Activated CD4-positive, CD25-positive, alpha-beta regulatory T cell treated with anti-CD3 and anti-CD28 coated beads, Interleukin-2, amount 50 U/mL, for 16 hours (primary cell): Measurements from ENCODE around the gene TRIM32.

ENCODE experiments used
- DNase-seq: peaks from one replicate; pipeline ENCODE4 v3.0.0-alpha.2; 2020; ENCODE audit warnings: low read depth, low spot score

TRIM32 gene

GRCh38 chr9:116687074-116687753 is at the start of gene TRIM32:
Gene TRIM32, plus strand, starts transcription at chr9:116687305. Its CDS starts 10,438 bp downstream, at chr9:116697743.
- DNase-seq = peak; percentile 83

GRCh38 chr9:116639251-116639741 is 47.8 kb upstream of the TRIM32 start:
- DNase-seq = no peak

- DNase-seq = no peak
Observed at GRCh38 chr9:116641292-116642059, 45.6 kb upstream of the TRIM32 start.

GRCh38 chr9:116643691-116644090 is 43.4 kb upstream of the TRIM32 start:
- DNase-seq = no peak

- no peak for DNase-seq
Observed at GRCh38 chr9:116644091-116644688, 42.9 kb upstream of the TRIM32 start.

- no peak for DNase-seq
Observed at GRCh38 chr9:116646661-116647514, 40.2 kb upstream of the TRIM32 start.

- no peak for DNase-seq
Observed at GRCh38 chr9:116647515-116647809, 39.6 kb upstream of the TRIM32 start.

- DNase-seq = no peak
Observed at GRCh38 chr9:116653348-116654058, 33.6 kb upstream of the TRIM32 start.

GRCh38 chr9:116654059-116654355 is 33.1 kb upstream of the TRIM32 start:
- no peak for DNase-seq

- DNase-seq = no peak
Observed at GRCh38 chr9:116656501-116656971, 30.6 kb upstream of the TRIM32 start.

GRCh38 chr9:116656977-116657376 is 30.1 kb upstream of the TRIM32 start:
- DNase-seq = no peak

GRCh38 chr9:116658265-116658664 is 28.8 kb upstream of the TRIM32 start:
- no peak for DNase-seq

GRCh38 chr9:116661037-116661954 is 25.8 kb upstream of the TRIM32 start:
- DNase-seq = no peak

- no peak for DNase-seq
Observed at GRCh38 chr9:116662646-116663310, 24.3 kb upstream of the TRIM32 start.

- no peak for DNase-seq
Observed at GRCh38 chr9:116663581-116663980, 23.5 kb upstream of the TRIM32 start.

- no peak for DNase-seq
Observed at GRCh38 chr9:116668970-116669695, 18.0 kb upstream of the TRIM32 start.

- DNase-seq = no peak
Observed at GRCh38 chr9:116671605-116672004, 15.5 kb upstream of the TRIM32 start.

GRCh38 chr9:116673375-116673774 is 13.7 kb upstream of the TRIM32 start:
- no peak for DNase-seq
